Activated CD4-positive, alpha-beta T cell treated with anti-CD3 and anti-CD28 coated beads, Interleukin-2, amount 50 U/mL, for 4 hours (primary cell): ENCODE results near the gene EXOC2.
"Not testable (repeated sequence)": the region's sequence is repeated elsewhere in the genome, so short reads cannot be mapped to it uniquely, and the experiment has no call there.

ENCODE experiments used
- DNase-seq, 2 experiments: peaks; one replicate each; pipeline ENCODE4 v3.0.0-alpha.2; 2020

The EXOC2 gene

GRCh38 chr6:633611-634010 is 59.3 kb downstream of the EXOC2 start:
- DNase-seq = no peak

- no peak for DNase-seq
Observed at GRCh38 chr6:628766-629165, 64.2 kb downstream of the EXOC2 start.

GRCh38 chr6:626236-626635 is 66.7 kb downstream of the EXOC2 start:
- no peak for DNase-seq

GRCh38 chr6:624979-625378 is 68.0 kb downstream of the EXOC2 start:
- no peak for DNase-seq

GRCh38 chr6:622462-622861 is 70.5 kb downstream of the EXOC2 start:
- no peak for DNase-seq

- no peak for DNase-seq
Observed at GRCh38 chr6:621931-622330, 71.0 kb downstream of the EXOC2 start.

- DNase-seq = no peak
Observed at GRCh38 chr6:620950-621349, 72.0 kb downstream of the EXOC2 start.

GRCh38 chr6:620166-620565 is 72.8 kb downstream of the EXOC2 start:
- no peak for DNase-seq

- DNase-seq = no peak
Observed at GRCh38 chr6:617456-618100, 75.4 kb downstream of the EXOC2 start.

GRCh38 chr6:613981-614380 is 79.0 kb downstream of the EXOC2 start:
- no peak for DNase-seq

- DNase-seq = no peak
Observed at GRCh38 chr6:611928-612327, 81.0 kb downstream of the EXOC2 start.

GRCh38 chr6:610882-611281 is 82.1 kb downstream of the EXOC2 start:
- DNase-seq = no peak

- no peak for DNase-seq
Observed at GRCh38 chr6:609905-610304, 83.0 kb downstream of the EXOC2 start.

- no peak for DNase-seq
Observed at GRCh38 chr6:606829-607379, 86.0 kb downstream of the EXOC2 start.

- not testable (repeated sequence) for DNase-seq
Observed at GRCh38 chr6:605895-606294, 87.0 kb downstream of the EXOC2 start.

GRCh38 chr6:604579-604978 is 88.4 kb downstream of the EXOC2 start:
- DNase-seq = no peak

- DNase-seq = no peak
Observed at GRCh38 chr6:603265-603664, 89.7 kb downstream of the EXOC2 start.

- DNase-seq = no peak
Observed at GRCh38 chr6:599576-600448, 93.1 kb downstream of the EXOC2 start.

- no peak for DNase-seq
Observed at GRCh38 chr6:593907-594212, 99.1 kb downstream of the EXOC2 start.

GRCh38 chr6:593139-593906 is 99.6 kb downstream of the EXOC2 start:
- peak; percentile 63 to 67 for DNase-seq

GRCh38 chr6:589090-589489 is 103.8 kb downstream of the EXOC2 start:
- DNase-seq = no peak

GRCh38 chr6:586553-586952 is 106.4 kb downstream of the EXOC2 start:
- DNase-seq = no peak

GRCh38 chr6:583635-584034 is 109.3 kb downstream of the EXOC2 start:
- no peak for DNase-seq

- no peak for DNase-seq
Observed at GRCh38 chr6:583116-583515, 109.8 kb downstream of the EXOC2 start.
